GM23338 (cell line): ENCODE data around the gene LONP1. TPM values are rescaled to one million over a fixed set of nuclear protein-coding genes. Genes with fewer than 3 reads are reported as not detected.

ENCODE experiments used
- ATAC-seq: fragments of 200-7000 bp; cut with Tn5 transposase; 3 replicates; pipeline ENCODE4 v1.9.1; 2020
- DNase-seq: peaks from one replicate; pipeline ENCODE4 v3.0.0-alpha.2; 2015; ENCODE audit warnings: low spot score
- H2AFZ ChIP-seq: fragments of 200-600 bp; sonication (generic); 2 replicates; pipeline ENCODE4 v1.8.0; 2016; ENCODE audit warnings: antibody characterized with exemption, mild to moderate bottlenecking, moderate library complexity
- H3F3A ChIP-seq: fragments of 200-600 bp; sonication (generic); replicated peaks from 2 replicates; pipeline ENCODE4 v1.8.0; 2017; ENCODE audit warnings: antibody characterized with exemption, mixed run types, low read depth
- H3K27ac ChIP-seq: fragments of 200-600 bp; sonication (generic); 2 replicates; pipeline ENCODE4 v1.6.1; 2016; ENCODE audit warnings: low read depth
- H3K27me3 ChIP-seq: fragments of 200-600 bp; sonication (generic); 2 replicates; pipeline ENCODE4 v1.8.0; 2016; ENCODE audit warnings: mild to moderate bottlenecking, mixed run types, moderate library complexity; ENCODE audit not compliant: insufficient read depth
- H3K36me3 ChIP-seq: fragments of 200-600 bp; sonication (generic); 2 replicates; pipeline ENCODE4 v1.8.0; 2016; ENCODE audit warnings: mild to moderate bottlenecking; ENCODE audit not compliant: insufficient read depth
- H3K4me1 ChIP-seq: fragments of 200-600 bp; sonication (generic); 2 replicates; pipeline ENCODE4 v1.8.0; 2016; ENCODE audit warnings: mild to moderate bottlenecking, moderate library complexity; ENCODE audit not compliant: insufficient read depth
- H3K4me2 ChIP-seq: fragments of 200-600 bp; sonication (generic); 2 replicates; pipeline ENCODE4 v1.7.1; 2017; ENCODE audit warnings: mixed run types
- H3K4me3 ChIP-seq: fragments of 200-600 bp; sonication (generic); 2 replicates; pipeline ENCODE4 v1.6.1; 2016; ENCODE audit warnings: mixed run types
- H3K79me2 ChIP-seq: fragments of 200-600 bp; sonication (generic); replicated peaks from 2 replicates; pipeline ENCODE4 v1.8.0; 2017; ENCODE audit warnings: mild to moderate bottlenecking; ENCODE audit not compliant: insufficient read depth
- H3K9me2 ChIP-seq: fragments of 200-600 bp; sonication (generic); 2 replicates; pipeline ENCODE4 v1.8.0; 2017; ENCODE audit not compliant: insufficient read depth
- H4K20me1 ChIP-seq: fragments of 200-600 bp; sonication (generic); replicated peaks from 2 replicates; pipeline ENCODE4 v1.8.0; 2017; ENCODE audit warnings: mild to moderate bottlenecking; ENCODE audit not compliant: insufficient read depth
- H3K27ac Mint-ChIP-seq: 2 replicates; pipeline ENCODE4 v1.8.0; 2020; ENCODE audit warnings: inconsistent platforms, mild to moderate bottlenecking, moderate library complexity, mixed read lengths
- H3K27me3 Mint-ChIP-seq: 3 replicates; pipeline ENCODE4 v1.8.0; 2022; ENCODE audit warnings: low read depth, mild to moderate bottlenecking, moderate library complexity, mixed read lengths, inconsistent platforms; ENCODE audit not compliant: insufficient read depth, poor library complexity
- H3K36me3 Mint-ChIP-seq: 3 replicates; pipeline ENCODE4 v1.8.0; 2021; ENCODE audit warnings: low read depth, mild to moderate bottlenecking, inconsistent platforms, moderate library complexity, mixed read lengths
- H3K4me1 Mint-ChIP-seq: 3 replicates; pipeline ENCODE4 v1.8.0; 2020; ENCODE audit warnings: mild to moderate bottlenecking, inconsistent platforms, mixed read lengths
- H3K4me3 Mint-ChIP-seq: 3 replicates; pipeline ENCODE4 v1.8.0; 2021; ENCODE audit warnings: moderate library complexity, mild to moderate bottlenecking, inconsistent platforms, mixed read lengths
- H3K9me3 Mint-ChIP-seq: 3 replicates; pipeline ENCODE4 v1.8.0; 2020; ENCODE audit warnings: moderate library complexity, mild to moderate bottlenecking, inconsistent platforms, mixed read lengths
- CREB1 ChIP-seq: fragments of 250-450 bp; sonication (Bioruptor Pico); IDR thresholded peaks from 2 replicates; pipeline ENCODE4 v1.5.0; 2020; ENCODE audit warnings: low read depth, mild to moderate bottlenecking, moderate library complexity
- EZH2 ChIP-seq: fragments of 200-600 bp; sonication (generic); IDR thresholded peaks from one replicate; pipeline ENCODE4 v1.8.0; 2017; ENCODE audit warnings: antibody characterized with exemption, mild to moderate bottlenecking, low read depth; ENCODE audit not compliant: unreplicated experiment
- EZH2phosphoT487 ChIP-seq: fragments of 200-600 bp; sonication (generic); IDR thresholded peaks from one replicate; pipeline ENCODE4 v1.8.1; 2018; ENCODE audit warnings: antibody characterized with exemption; ENCODE audit not compliant: unreplicated experiment
- JUNB ChIP-seq: IDR thresholded peaks from one replicate; pipeline ENCODE4 v1.6.1; 2016; ENCODE audit warnings: antibody characterized with exemption; ENCODE audit not compliant: unreplicated experiment
- NANOG ChIP-seq: IDR thresholded peaks from 2 replicates; pipeline ENCODE4 v1.6.1; 2016; ENCODE audit warnings: antibody characterized with exemption, borderline replicate concordance
- ZNF114 ChIP-seq: fragments of 250-450 bp; sonication (Bioruptor Pico); IDR thresholded peaks from 2 replicates; pipeline ENCODE4 v1.5.0; 2020; ENCODE audit warnings: mild to moderate bottlenecking, moderate library complexity
- ZNF331 ChIP-seq: fragments of 250-450 bp; sonication (Bioruptor Pico); IDR thresholded peaks from 2 replicates; pipeline ENCODE4 v1.5.0; 2020; ENCODE audit warnings: low read depth, mild to moderate bottlenecking, moderate library complexity
- polyA plus RNA-seq: library from polyadenylated mRNA; unstranded; fragments of >200 nt; fragmentation: Nextera tagmentation; extraction: Ambion mirVana; gene quantifications from 2 replicates; pipeline ENCODE4 v1.2.1, GENCODE V29; 2016
- total RNA-seq: library from RNA; depleted of rRNA; stranded (reverse); fragments of >200 nt; shearing (Covaris generic); gene quantifications from 2 replicates; pipeline ENCODE4 v1.2.3, GENCODE V29; 2014
- TF ChIP-seq, protein P1 (sequence below), 2 experiments: fragments of 200-600 bp in 1 of 2; sonication (generic) in 1 of 2; conservative IDR thresholded peaks; 2 replicates each; pipeline versions ENCODE4 v1.5.1 to v1.6.1; 2016 to 2017; ENCODE audit warnings: antibody characterized with exemption in 2 of 2, low read depth in 2 of 2, mild to moderate bottlenecking in 2 of 2, moderate library complexity in 1 of 2
- TF ChIP-seq, protein P2 (sequence below): IDR thresholded peaks from 2 replicates; pipeline ENCODE4 v1.6.1; 2016; ENCODE audit warnings: antibody characterized with exemption
- TF ChIP-seq, protein P3 (sequence below): IDR thresholded peaks from one replicate; pipeline ENCODE4 v1.6.1; 2018; ENCODE audit warnings: antibody characterized with exemption; ENCODE audit not compliant: unreplicated experiment

The LONP1 gene
- total and polyA plus RNA-seq, 2 experiments from 2014 or later, result 68.6 to 137 TPM

DNA sequence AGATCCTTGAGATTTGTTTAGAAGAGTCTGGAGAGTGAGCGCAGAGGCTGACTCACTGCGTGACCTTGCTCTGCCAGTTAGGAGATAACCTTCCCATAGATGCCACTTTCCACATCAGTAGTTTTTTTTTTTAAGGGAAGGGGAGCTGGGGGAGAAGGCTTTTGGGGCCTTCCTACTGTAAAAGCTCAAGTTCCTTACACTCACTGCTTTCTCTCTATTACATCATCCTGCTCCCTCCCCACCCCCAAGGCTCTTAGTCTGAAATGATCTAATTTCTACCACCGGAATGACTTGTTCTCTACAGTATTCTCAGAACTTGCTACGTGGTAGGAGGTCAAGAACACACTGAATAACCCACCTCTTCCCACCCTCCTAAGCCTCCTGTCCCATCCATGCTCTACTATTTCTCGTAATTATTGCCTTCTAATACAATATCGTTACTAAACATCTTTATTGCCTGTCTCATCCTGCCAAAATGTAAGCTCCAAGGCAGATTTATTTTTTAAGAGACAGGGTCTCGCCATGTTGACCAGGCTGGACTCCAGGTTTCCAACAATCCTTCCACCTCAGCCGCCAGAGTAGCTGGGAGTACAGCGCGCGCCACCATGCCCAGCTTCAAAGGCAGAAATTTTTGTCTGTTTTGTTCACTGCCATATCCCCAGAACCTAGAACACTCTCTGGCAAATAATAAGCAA is 1.2 kb downstream of the LONP1 start (continued):
- TF ChIP-seq, protein P1, sequence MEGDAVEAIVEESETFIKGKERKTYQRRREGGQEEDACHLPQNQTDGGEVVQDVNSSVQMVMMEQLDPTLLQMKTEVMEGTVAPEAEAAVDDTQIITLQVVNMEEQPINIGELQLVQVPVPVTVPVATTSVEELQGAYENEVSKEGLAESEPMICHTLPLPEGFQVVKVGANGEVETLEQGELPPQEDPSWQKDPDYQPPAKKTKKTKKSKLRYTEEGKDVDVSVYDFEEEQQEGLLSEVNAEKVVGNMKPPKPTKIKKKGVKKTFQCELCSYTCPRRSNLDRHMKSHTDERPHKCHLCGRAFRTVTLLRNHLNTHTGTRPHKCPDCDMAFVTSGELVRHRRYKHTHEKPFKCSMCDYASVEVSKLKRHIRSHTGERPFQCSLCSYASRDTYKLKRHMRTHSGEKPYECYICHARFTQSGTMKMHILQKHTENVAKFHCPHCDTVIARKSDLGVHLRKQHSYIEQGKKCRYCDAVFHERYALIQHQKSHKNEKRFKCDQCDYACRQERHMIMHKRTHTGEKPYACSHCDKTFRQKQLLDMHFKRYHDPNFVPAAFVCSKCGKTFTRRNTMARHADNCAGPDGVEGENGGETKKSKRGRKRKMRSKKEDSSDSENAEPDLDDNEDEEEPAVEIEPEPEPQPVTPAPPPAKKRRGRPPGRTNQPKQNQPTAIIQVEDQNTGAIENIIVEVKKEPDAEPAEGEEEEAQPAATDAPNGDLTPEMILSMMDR (conservative IDR thresholded peaks at IDR 0.05; ENCODE audit: low read depth in 2 of 2), result no peak
- TF ChIP-seq ZNF331 (CRISPR knock-in tag), result no peak
- TF ChIP-seq, protein P2, sequence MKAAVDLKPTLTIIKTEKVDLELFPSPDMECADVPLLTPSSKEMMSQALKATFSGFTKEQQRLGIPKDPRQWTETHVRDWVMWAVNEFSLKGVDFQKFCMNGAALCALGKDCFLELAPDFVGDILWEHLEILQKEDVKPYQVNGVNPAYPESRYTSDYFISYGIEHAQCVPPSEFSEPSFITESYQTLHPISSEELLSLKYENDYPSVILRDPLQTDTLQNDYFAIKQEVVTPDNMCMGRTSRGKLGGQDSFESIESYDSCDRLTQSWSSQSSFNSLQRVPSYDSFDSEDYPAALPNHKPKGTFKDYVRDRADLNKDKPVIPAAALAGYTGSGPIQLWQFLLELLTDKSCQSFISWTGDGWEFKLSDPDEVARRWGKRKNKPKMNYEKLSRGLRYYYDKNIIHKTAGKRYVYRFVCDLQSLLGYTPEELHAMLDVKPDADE, result no peak

DNA sequence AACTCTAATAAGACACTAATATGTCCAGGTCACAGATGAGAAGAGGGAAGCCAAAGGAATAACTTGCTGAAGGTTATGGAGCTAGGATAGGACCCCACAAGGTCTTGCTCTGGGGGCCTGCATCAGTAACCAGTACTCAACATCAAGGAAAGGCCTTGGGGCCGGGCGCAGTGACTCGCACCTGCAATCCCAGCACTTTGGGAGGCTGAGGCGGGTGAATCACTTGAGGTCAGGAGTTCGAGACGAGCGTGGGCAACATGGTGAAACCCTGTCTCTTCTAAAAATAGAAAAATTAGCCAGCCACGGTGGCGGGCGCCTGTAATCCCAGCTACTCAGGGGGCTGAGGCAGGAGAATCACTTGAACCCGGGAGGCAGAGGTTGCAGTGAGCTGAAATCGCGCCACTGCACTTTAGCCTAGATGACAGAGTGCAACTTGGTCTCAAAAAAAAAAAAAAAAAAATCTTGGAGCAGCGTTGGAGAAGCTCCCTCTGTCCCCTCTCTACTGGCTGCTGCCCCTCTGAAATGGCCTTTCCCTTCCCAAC is 1.8 kb downstream of the LONP1 start:
- peaks cover 31% of the 10 kb centered on the region for H4K20me1 ChIP-seq
- H3K4me2 ChIP-seq, result peak overlapping the region; percentile 99
- ATAC-seq (no peak), DNase-seq (no peak)
- H3K9me2 ChIP-seq, result no peaks in the 10 kb centered on the region
- peaks cover 22% of the 10 kb centered on the region for H3K27me3 Mint-ChIP-seq
- peaks cover 56% of the 10 kb centered on the region for H3K79me2 ChIP-seq
- no peak overlapping the region for H2AFZ ChIP-seq
- no peaks in the 10 kb centered on the region for H3K9me3 Mint-ChIP-seq
- peaks cover 4% of the 10 kb centered on the region for H3K36me3 ChIP-seq
- H3K4me1 ChIP-seq, result peaks cover 8% of the 10 kb centered on the region
- 0 out of 2 replicates have a peak, but pooled peaks cover 5% of the 10 kb centered on the region for H3F3A ChIP-seq
- peak overlapping the region; percentile 98 for H3K4me3 Mint-ChIP-seq
- H3K27me3 ChIP-seq, result no peaks in the 10 kb centered on the region
- peak overlapping the region; percentile 88 for H3K4me3 ChIP-seq
- H3K27ac ChIP-seq, result peak overlapping the region; percentile 89; the same call in 1 of the 2 replicates
- TF ChIP-seq, protein P2, result no peak
- TF ChIP-seq CREB1 (CRISPR knock-in tag) (no peak), ZNF114 (CRISPR knock-in tag) (no peak), EZH2 (no peak), JUNB (no peak), NANOG (no peak), ZNF331 (CRISPR knock-in tag) (no peak), EZH2phosphoT487 (no peak)
- TF ChIP-seq, protein P3, sequence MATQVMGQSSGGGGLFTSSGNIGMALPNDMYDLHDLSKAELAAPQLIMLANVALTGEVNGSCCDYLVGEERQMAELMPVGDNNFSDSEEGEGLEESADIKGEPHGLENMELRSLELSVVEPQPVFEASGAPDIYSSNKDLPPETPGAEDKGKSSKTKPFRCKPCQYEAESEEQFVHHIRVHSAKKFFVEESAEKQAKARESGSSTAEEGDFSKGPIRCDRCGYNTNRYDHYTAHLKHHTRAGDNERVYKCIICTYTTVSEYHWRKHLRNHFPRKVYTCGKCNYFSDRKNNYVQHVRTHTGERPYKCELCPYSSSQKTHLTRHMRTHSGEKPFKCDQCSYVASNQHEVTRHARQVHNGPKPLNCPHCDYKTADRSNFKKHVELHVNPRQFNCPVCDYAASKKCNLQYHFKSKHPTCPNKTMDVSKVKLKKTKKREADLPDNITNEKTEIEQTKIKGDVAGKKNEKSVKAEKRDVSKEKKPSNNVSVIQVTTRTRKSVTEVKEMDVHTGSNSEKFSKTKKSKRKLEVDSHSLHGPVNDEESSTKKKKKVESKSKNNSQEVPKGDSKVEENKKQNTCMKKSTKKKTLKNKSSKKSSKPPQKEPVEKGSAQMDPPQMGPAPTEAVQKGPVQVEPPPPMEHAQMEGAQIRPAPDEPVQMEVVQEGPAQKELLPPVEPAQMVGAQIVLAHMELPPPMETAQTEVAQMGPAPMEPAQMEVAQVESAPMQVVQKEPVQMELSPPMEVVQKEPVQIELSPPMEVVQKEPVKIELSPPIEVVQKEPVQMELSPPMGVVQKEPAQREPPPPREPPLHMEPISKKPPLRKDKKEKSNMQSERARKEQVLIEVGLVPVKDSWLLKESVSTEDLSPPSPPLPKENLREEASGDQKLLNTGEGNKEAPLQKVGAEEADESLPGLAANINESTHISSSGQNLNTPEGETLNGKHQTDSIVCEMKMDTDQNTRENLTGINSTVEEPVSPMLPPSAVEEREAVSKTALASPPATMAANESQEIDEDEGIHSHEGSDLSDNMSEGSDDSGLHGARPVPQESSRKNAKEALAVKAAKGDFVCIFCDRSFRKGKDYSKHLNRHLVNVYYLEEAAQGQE, result no peak
- peak overlapping the region; percentile 98 for H3K27ac Mint-ChIP-seq
- H3K36me3 Mint-ChIP-seq, result peaks cover 46% of the 10 kb centered on the region
- peaks cover 15% of the 10 kb centered on the region for H3K4me1 Mint-ChIP-seq
